GM12892 (cell line): ENCODE data around the gene KLF6.

Experiments used
- POLR2A ChIP-seq: IDR thresholded peaks from 2 replicates; pipeline ENCODE4 v1.6.1; 2011; ENCODE audit warnings: low read depth, low read length, control low read depth
- POLR2AphosphoS5 ChIP-seq: IDR thresholded peaks from 2 replicates; pipeline ENCODE4 v1.6.1; 2011; ENCODE audit warnings: low read depth, low read length, control low read depth
- TAF1 ChIP-seq: IDR thresholded peaks from 2 replicates; pipeline ENCODE4 v1.6.1; 2011; ENCODE audit warnings: low read depth, mild to moderate bottlenecking, control low read depth, low read length, borderline replicate concordance

GRCh38 chr10:3811291-3811870 lies 26.4 kb upstream of the KLF6 start:
- TF ChIP-seq POLR2A (no peak), TAF1 (no peak), POLR2AphosphoS5 (no peak)
